Ureter (tissue), 1 donor: Measurements from ENCODE around the gene RASD1. TPM values are rescaled to one million over a fixed set of nuclear protein-coding genes. Genes with fewer than 3 reads are reported as not detected.

Experiments used
- DNase-seq: peaks from one replicate; pipeline ENCODE4 v3.0.0-alpha.2; 2020; ENCODE audit warnings: low spot score
- total RNA-seq: library from RNA; stranded (reverse); gene quantifications from one replicate; pipeline ENCODE4 v1.2.4, GENCODE V29; 2023
- donor health status: DM: yes; HTN: yes; CAD: no.

The RASD1 gene
- total RNA-seq, 1 donor from 2014 or later: 5.8 TPM

GRCh38 chr17:17510456-17511292 is 14.5 kb upstream of the RASD1 start:
- no peak for DNase-seq

GRCh38 chr17:17509601-17510425 is 13.6 kb upstream of the RASD1 start:
- no peak for DNase-seq

- no peak for DNase-seq
Measured at GRCh38 chr17:17508646-17509591, 12.7 kb upstream of the RASD1 start.

- no peak for DNase-seq
Measured at GRCh38 chr17:17508019-17508535, 11.9 kb upstream of the RASD1 start.

- DNase-seq: no peak
Measured at GRCh38 chr17:17507465-17508011, 11.3 kb upstream of the RASD1 start.

- no peak for DNase-seq
Measured at GRCh38 chr17:17506893-17507464, 10.8 kb upstream of the RASD1 start.

- no peak for DNase-seq
Measured at GRCh38 chr17:17506181-17506741, 10.1 kb upstream of the RASD1 start.

GRCh38 chr17:17505610-17506171 is 9.5 kb upstream of the RASD1 start:
- no peak for DNase-seq

- no peak for DNase-seq
Measured at GRCh38 chr17:17505151-17505550, 9.0 kb upstream of the RASD1 start.

- DNase-seq: no peak
Measured at GRCh38 chr17:17504341-17505140, 8.3 kb upstream of the RASD1 start.

GRCh38 chr17:17503566-17504130 is 7.5 kb upstream of the RASD1 start:
- DNase-seq: no peak

GRCh38 chr17:17502741-17503565 is 6.8 kb upstream of the RASD1 start:
- no peak for DNase-seq

- DNase-seq: no peak
Measured at GRCh38 chr17:17500999-17501605, 4.9 kb upstream of the RASD1 start.

- DNase-seq: no peak
Measured at GRCh38 chr17:17499402-17500145, 3.4 kb upstream of the RASD1 start.

- DNase-seq: no peak
Measured at GRCh38 chr17:17498606-17499301, 2.6 kb upstream of the RASD1 start.

GRCh38 chr17:17497845-17498520 is 1.8 kb upstream of the RASD1 start:
- no peak for DNase-seq
